ENCODE measurements around the gene CMTM3.
"Not testable (repeated sequence)": the region's sequence is repeated elsewhere in the genome, so short reads cannot be mapped to it uniquely, and the experiment has no call there.

CMTM3 gene, protein sequence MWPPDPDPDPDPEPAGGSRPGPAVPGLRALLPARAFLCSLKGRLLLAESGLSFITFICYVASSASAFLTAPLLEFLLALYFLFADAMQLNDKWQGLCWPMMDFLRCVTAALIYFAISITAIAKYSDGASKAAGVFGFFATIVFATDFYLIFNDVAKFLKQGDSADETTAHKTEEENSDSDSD

DNA sequence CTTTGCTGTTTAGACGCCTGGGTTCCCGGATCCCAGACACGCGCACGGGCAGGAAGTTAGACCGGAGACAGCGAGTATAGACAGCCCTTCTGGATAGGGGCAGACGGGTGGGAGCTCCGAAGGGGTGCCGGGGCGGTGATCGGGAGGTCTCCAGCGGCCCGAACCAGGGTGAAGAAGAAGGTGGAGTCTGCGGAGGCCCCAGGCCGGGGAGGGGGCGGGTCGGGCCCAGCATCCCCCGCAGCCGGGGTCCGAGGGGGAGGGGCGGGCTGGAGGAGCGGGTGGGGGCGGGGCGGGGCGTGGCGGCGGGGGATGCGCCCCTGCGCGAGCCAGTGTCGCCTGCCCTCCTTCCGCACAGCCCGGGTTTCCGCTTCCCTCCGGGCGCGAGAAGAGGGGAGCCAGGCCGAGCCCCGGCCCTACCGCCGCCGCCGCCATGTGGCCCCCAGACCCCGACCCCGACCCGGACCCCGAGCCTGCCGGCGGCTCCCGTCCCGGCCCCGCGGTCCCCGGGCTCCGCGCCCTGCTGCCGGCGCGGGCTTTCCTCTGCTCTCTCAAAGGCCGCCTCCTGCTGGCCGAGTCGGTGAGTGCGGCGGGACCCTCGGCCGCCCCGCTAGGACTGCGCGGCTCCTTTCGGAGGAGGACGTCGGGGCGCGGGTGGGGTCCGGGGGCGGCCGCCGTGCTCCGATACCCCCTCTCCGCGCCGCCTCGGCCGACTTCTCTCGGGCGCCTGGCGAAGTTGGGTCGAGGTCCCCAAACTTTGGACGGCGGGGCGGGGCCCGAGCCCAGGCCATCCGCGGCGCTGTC is at the start of gene CMTM3:
Gene CMTM3, plus strand, starts transcription at position 329 of the 801 bp plus-strand sequence. Its CDS starts 102 bp downstream, at position 431.
- DNase-seq (ENCODE audit: low read depth, low spot score), result no peak

DNA sequence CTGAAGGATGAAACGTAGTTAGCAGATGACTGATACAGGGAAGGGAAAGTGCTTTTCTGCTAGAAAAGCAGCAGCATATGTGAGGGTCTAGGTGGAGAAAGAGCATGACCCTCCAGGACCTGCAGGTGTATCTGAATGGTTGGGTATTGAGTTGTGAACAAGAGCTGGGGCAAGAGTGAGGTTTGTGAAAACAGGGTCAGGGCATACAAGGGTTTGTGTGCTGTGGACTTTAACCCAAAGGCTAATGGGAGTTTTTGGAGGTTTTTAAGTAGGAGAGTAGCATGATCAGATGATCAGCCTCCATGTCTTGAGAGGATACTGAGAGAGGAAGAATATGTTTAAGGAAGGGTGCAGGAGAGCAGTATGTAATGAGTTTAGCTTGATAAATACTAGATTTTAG is 44.4 kb upstream of the CMTM3 start:
- no peak for DNase-seq (ENCODE audit: low read depth, low spot score)

DNA sequence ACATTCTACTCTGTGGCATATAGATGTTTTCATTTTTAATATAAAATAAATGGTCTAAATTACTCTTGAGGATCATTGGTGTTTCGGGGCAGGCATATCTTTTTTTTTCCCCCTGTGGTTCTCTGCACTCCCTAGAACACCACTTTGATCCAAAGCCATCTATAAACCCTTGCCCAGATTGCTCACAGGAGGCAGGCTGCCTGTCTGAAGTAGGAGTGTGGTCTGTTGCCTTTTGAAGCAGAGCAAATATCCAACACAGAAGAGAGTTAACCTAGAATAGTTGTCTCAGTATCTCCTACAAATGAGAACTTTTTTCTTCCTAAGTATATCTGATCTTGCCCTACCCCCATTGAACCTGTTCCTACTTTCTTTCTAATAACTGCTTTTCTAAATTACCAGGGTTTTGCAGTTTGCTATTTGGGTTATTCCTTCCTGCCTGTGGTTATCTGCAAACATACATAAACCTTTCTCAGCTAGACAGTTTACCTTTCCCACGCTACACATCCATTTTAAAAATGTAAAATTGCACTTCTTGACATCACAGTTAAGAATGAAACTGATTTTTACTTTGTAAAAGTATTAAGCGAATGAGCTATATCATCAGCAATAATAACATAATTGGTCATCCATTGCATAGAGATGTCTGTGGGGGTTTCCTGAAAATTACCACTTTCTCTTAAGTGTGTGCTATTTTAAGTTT is 43.0 kb upstream of the CMTM3 start:
- no peak for DNase-seq (ENCODE audit: low read depth, low spot score)

DNA sequence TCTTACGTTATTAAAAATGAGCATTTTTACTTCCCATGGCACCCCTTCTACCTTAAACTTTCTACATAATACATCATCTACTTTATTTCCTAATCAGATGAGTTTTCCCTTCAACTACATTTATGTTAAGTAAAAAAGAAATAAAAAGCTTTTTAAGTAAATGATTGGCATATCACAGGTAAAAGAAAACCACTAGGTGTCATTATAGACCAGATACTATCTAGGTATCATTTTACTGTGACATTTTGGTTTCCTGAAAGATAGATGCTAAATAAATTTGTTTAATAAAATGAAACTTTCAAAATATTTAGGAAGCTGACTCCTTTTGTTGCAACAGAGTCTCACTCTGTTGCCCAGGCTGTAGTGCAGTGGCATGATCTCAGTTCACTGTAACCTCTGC is 42.1 kb upstream of the CMTM3 start:
- no peak for DNase-seq (ENCODE audit: low read depth, low spot score)

GRCh38 chr16:66562986-66563385 is 41.5 kb upstream of the CMTM3 start:
- DNase-seq (ENCODE audit: low read depth, low spot score), result no peak

DNA sequence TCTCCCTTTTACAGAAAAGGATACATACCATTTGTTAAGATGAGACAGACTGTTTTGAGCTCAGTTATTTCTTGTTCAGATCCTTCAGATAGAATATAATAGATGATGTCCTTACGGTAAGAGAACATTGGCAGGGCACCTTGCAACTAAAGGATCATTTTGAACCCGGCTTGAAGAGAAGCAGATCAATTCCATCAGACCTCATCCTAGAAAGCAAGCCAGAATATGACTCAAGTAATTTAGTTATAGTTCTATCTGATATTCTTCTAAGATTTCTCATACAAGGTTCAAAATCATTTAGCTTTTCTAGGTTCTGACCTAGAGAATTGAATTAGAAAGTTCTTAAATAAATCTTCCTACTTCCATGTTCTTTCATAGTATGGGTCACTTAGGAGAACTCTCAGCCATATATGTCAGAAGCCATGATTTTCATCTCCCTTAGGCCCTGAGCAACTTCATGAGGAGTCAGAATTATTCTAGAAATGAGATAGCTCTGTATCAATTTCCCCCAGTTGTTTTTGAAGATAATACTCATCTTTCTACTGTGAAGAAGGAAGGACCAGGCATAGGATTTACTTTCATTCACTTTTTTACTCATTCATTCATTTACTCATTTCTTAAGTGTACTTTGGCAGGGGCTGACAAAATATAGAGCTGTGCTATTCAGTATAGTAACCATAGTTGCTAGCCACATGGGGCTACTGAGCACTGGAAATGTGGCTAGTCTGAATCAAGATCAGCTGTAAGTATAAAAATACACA is 40.8 kb upstream of the CMTM3 start:
- DNase-seq (ENCODE audit: low read depth, low spot score), result no peak

DNA sequence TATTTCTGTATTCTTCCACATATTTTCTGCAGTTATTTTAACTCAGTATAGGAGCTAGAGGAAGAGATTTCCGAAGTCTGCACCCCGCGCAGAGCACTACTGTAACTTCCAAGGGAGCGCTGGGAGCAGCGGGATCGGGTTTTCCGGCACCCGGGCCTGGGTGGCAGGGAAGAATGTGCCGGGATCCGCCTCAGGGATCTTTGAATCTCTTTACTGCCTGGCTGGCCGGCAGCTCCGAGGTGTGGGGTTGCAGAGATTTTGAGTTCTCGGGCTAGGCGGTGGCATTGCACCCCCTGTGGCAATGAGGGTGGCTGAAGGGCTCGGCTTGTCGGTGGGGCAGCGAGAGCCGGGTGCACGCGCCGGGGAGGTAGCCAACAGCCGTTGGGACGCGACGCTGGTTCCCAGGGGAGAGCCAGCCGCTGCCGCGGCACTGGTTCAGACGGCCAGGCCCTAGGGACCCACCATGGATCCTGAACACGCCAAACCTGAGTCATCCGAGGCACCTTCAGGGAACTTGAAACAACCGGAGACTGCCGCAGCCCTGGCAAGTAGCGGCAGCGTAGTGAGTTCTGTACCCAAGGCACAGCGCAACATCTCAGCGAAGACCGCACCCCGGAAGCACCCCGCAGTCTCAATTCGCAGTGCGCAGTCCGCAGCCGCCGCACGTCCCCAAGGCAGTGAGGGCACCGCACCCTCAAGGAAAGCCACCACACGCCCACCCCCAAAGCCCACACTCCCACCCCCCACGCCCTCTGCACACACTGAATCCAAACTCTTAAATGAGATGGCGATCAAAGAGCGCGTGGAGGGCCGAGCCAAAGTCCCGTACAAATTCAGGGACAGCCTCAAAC is 38.2 kb upstream of the CMTM3 start, which contains the start of gene CMTM1:
Gene CMTM1, plus strand, starts transcription at position 389 of the 851 bp plus-strand sequence. Its CDS starts 75 bp downstream, at position 464.
- no peak for DNase-seq (ENCODE audit: low read depth, low spot score)

- DNase-seq (ENCODE audit: low read depth, low spot score), result not testable (repeated sequence)
Measured at GRCh38 chr16:66567270-66567669, 37.2 kb upstream of the CMTM3 start.

DNA sequence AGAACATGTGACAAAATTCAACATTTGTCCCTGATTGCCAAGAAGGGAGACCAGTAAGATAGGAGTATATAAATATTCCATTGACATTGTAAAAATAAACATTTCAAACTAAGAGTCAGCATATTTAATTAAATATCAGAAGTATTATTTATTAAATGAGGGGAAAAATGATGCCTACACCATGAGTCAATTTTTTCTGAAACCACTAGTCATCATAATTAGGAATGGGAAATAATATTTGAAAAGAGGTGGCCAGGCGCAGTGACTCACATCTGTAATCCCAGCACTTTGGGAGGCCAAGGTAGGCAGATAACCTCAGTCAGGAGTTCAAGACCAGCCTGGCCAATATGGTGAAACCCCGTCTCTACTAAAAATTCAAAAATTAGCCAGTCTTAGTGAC is 36.1 kb upstream of the CMTM3 start:
- no peak for DNase-seq (ENCODE audit: low read depth, low spot score)

DNA sequence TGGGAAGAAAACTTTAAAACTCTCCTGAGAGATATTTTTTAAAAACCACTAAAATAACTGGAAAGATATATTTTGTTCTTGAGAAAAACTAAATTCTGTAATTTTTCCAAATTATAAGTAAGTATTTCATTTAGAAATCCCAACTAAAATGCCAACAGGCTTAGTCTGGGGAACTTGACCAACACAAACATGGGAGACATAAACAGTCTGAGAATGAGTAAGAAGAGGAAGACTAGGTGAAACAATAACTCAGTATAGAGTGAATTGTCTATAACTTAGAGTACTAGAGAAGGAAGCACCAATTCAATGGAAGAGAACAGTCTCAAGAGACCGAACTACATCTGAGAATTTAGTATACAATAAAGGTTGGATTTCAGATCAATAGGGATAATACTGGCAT is 35.4 kb upstream of the CMTM3 start:
- no peak for DNase-seq (ENCODE audit: low read depth, low spot score)

- no peak for DNase-seq (ENCODE audit: low read depth, low spot score)
Measured at GRCh38 chr16:66569827-66570405, 34.6 kb upstream of the CMTM3 start.

DNA sequence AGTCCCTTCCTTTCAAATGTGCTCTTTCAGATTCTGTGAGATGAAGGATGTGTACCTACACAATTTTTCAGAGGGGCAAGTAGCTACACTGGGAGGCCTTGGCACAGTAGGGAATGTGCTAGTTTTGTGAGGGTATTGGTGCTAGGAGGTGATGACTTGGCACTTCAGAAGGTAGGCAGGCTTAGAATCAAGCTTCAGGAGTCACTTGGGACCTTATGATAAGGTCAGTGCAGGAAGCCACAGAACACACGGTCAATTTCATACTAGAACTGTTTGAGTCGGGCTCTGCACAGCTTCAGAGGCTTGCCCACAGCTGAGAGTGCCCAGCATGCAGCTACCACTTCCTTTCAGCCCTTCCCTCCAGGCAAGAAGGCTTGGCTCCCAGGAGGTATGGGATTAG is 32.1 kb upstream of the CMTM3 start:
- no peak for DNase-seq (ENCODE audit: low read depth, low spot score)

DNA sequence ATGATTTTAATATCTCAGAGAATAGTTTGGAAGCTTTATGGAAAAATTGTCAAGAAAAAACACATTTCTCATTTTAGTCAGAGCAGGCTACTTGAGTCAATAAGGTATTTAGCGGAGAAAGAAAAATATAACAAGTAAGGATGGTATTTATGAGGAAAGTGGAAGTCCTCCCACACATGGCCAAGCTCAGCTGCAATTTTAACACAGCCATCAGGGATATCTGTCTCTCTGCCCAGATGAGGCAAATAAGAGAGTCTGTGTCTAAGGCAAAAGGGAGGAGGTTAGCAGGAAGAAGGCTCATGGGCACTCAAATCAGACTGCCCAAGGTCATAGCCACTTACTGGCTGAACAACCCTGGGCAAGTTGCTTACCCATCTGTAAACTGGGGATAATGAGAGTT is 30.4 kb upstream of the CMTM3 start:
- DNase-seq (ENCODE audit: low read depth, low spot score), result no peak

DNA sequence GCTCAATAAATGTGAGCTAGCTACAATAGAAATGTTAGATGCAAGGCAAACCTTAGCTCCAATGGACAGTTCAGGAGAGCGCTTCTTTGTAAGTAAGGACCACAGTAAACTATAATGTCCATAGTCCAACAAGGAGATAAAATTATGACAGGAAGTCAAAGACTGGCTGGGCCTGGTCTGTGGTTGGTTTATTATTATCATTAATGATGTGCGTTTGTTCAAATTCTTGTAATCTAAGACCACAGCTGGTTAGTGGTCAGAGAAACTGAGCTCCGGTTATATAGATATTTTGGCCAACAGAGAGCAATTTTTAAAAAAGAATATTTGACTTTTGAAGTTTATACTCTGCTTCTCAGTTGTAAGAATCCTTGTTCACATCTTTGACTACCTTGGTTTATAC is 30.0 kb upstream of the CMTM3 start:
- DNase-seq (ENCODE audit: low read depth, low spot score), result no peak

DNA sequence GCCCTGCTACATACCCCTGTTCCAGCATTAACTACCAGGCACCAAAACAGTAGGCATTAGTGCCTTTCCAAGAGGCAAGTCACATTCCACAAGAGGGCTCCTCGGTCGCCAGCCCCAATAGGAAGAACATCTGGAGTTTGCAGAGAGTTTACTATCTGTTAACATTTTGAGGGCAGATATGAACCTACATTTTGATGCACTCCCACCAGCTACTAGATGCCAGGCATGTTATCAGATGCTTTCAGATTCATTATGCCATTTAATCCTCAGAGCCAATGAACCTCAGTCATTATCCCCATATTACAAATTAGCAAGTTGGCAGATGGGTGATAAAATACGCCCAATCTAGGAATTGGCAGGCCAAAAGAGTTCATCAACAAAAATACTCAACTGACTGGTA is 29.4 kb upstream of the CMTM3 start:
- DNase-seq (ENCODE audit: low read depth, low spot score), result no peak

GRCh38 chr16:66576296-66576695 is 28.2 kb upstream of the CMTM3 start:
- DNase-seq (ENCODE audit: low read depth, low spot score), result no peak

- DNase-seq (ENCODE audit: low read depth, low spot score), result no peak
Measured at GRCh38 chr16:66578651-66579531, 25.6 kb upstream of the CMTM3 start, which contains the start of gene CMTM2. Gene CMTM2, plus strand, starts transcription at chr16:66579463. Its CDS starts 145 bp downstream, at chr16:66579608.

- no peak for DNase-seq (ENCODE audit: low read depth, low spot score)
Measured at GRCh38 chr16:66580605-66581209, 23.8 kb upstream of the CMTM3 start.

Data from iPS DF 19.7 (cell line).